CD4-positive, CD25-positive, alpha-beta regulatory T cell (primary cell): ENCODE measurements around the gene MYO3B. TPM values are rescaled to one million over a fixed set of nuclear protein-coding genes. Genes with fewer than 3 reads are reported as not detected.

Experiments
- ATAC-seq, 2 donors: fragments of 150-1000 bp; cut with Tn5 transposase; one replicate each; pipeline ENCODE4 v1.10.0; 2021; ENCODE audit warnings: low read depth in 2 of 2, moderate number of reproducible peaks in 2 of 2, moderate library complexity in 1 of 2
- DNase-seq, 3 donors: peaks; one replicate each; pipeline versions ENCODE4 v3.0.0 to v3.0.0-alpha.2; 2012 to 2022; ENCODE audit warnings: mixed read lengths in 1 of 3
- H3K27ac ChIP-seq: one replicate; pipeline ENCODE4 v1.7.0; 2013; ENCODE audit warnings: mild to moderate bottlenecking, low read length; ENCODE audit not compliant: insufficient read depth, poor library complexity, severe bottlenecking
- H3K27me3 ChIP-seq: one replicate; pipeline ENCODE4 v1.7.0; 2013; ENCODE audit warnings: low read length; ENCODE audit not compliant: control insufficient read depth, insufficient read depth
- H3K36me3 ChIP-seq: one replicate; pipeline ENCODE4 v1.7.0; 2013; ENCODE audit warnings: mild to moderate bottlenecking, low read length, moderate library complexity; ENCODE audit not compliant: control insufficient read depth, insufficient read depth
- H3K4me1 ChIP-seq: 2 replicates; pipeline ENCODE4 v1.7.0; 2013; ENCODE audit warnings: mild to moderate bottlenecking, low read length; ENCODE audit not compliant: insufficient read depth, control insufficient read depth, poor library complexity, severe bottlenecking
- H3K4me3 ChIP-seq: one replicate; pipeline ENCODE4 v1.7.0; 2013; ENCODE audit warnings: low read depth, mild to moderate bottlenecking, low read length, moderate library complexity
- H3K9me3 ChIP-seq, 2 experiments: 1 replicate in 1 of 2; 2 replicates in 1 of 2; pipeline ENCODE4 v1.7.0; 2013; ENCODE audit warnings: low read length in 2 of 2, mild to moderate bottlenecking in 1 of 2, moderate library complexity in 1 of 2; ENCODE audit not compliant: control insufficient read depth in 2 of 2
- H3K27ac Mint-ChIP-seq, 3 donors: one replicate each; pipeline ENCODE4 v1.8.0; 2020 to 2022; ENCODE audit warnings: mild to moderate bottlenecking in 3 of 3, mixed read lengths in 3 of 3, moderate library complexity in 2 of 3
- H3K27me3 Mint-ChIP-seq: one replicate; pipeline ENCODE4 v1.8.0; 2022; ENCODE audit warnings: mild to moderate bottlenecking, mixed read lengths
- H3K36me3 Mint-ChIP-seq: one replicate; pipeline ENCODE4 v1.8.0; 2020; ENCODE audit warnings: mixed read lengths
- H3K4me1 Mint-ChIP-seq, 4 donors: one replicate each; pipeline ENCODE4 v1.8.0; 2020 to 2022; ENCODE audit warnings: mixed read lengths in 4 of 4, mild to moderate bottlenecking in 1 of 4
- H3K4me3 Mint-ChIP-seq, 4 donors: one replicate each; pipeline ENCODE4 v1.8.0; 2020 to 2022; ENCODE audit warnings: mild to moderate bottlenecking in 4 of 4, mixed read lengths in 4 of 4, moderate library complexity in 3 of 4
- H3K9me3 Mint-ChIP-seq, 7 donors: one replicate each; pipeline ENCODE4 v1.8.0; 2020 to 2022; ENCODE audit warnings: mixed read lengths in 7 of 7, mild to moderate bottlenecking in 3 of 7, moderate library complexity in 2 of 7
- polyA plus RNA-seq, 4 donors: library from polyadenylated mRNA; unstranded; fragments of 300-500 nt; fragmentation: Illumina TruSeq; gene quantifications; one replicate each; pipeline ENCODE4 v1.2.3, GENCODE V29; 2021
- total RNA-seq: library from RNA; stranded (reverse); gene quantifications from one replicate; pipeline ENCODE4 v1.2.3, GENCODE V29; 2022

The MYO3B gene
- total and polyA plus RNA-seq, 5 donors from 2014 or later: not detected

DNA sequence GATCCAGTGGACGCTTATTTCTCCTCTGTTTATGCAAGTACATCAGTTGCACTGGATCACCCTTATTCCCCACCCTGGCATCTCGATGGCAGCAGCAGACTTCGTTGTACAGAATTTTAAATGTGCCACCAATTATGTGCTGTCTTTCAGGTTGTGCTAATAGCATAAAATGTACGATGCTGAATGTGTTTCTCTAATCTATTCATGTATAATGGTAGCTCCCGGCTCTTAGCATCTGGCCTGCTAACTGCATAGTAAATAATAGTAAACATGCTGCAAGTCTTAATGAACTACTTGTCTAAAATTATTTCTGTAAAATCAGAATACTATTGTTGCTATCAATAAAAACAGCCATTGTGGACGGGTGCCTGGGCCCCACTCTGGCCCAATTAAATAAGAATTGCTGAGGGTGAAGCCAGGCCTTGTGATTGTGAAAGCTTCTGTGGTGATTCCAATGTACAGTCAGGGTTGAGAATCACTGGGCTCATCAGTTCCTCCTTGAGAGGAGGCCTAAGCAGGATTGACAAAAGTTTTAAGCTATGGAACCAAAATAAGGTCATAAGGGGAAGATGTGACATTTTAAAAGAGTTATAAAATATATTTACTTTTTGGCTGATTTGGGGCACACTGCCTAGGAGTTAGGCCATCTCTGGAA, 14.4 kb upstream of the MYO3B start:
- H3K27ac ChIP-seq: no peak overlapping the region
- Mint-ChIP-seq H3K27me3 (peaks cover 11% of the 10 kb centered on the region), H3K27ac (no peak overlapping the region), H3K4me1 (no peaks in the 10 kb centered on the region), H3K36me3 (no peaks in the 10 kb centered on the region), H3K9me3 (peaks cover 0 to 4% (median 0%) of the 10 kb centered on the region in 7 donors), H3K4me3 (no peak overlapping the region)
- no peaks in the 10 kb centered on the region for H3K4me1 ChIP-seq
- H3K4me3 ChIP-seq: no peak overlapping the region
- H3K27me3 ChIP-seq: peaks cover 2% of the 10 kb centered on the region
- no peaks in the 10 kb centered on the region for H3K9me3 ChIP-seq
- ATAC-seq (no peak), DNase-seq (no peak)
- no peaks in the 10 kb centered on the region for H3K36me3 ChIP-seq

DNA sequence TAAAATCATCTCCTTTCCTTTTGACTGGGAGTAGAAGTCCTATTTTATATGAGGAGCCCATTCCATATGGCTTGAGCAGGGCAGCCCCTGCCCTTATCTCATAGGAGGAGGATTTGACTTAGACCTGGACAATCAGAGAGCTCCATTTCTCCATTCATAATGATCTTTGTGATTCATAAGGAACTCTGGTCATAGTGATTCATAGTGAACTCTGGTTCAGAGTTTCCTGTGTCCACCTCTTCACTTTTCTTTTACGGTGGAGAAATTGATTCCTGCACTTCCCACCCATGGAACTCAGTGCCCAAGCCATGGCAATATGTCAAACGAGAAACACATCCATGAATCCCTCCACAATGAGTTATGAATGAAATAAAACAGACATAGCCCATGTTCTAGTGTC, 12.8 kb upstream of the MYO3B start:
- no peak for ATAC-seq
- Histone ChIP-seq H3K4me1 (no peaks in the 10 kb centered on the region), H3K36me3 (no peaks in the 10 kb centered on the region), H3K4me3 (no peak overlapping the region), H3K27me3 (peaks cover 2% of the 10 kb centered on the region), H3K27ac (no peak overlapping the region), H3K9me3 (no peaks in the 10 kb centered on the region)
- Mint-ChIP-seq H3K27ac (no peak overlapping the region), H3K27me3 (peaks cover 11% of the 10 kb centered on the region), H3K9me3 (peaks cover 0 to 2% (median 0%) of the 10 kb centered on the region in 7 donors), H3K4me1 (no peaks in the 10 kb centered on the region), H3K4me3 (no peak overlapping the region), H3K36me3 (no peaks in the 10 kb centered on the region)
- DNase-seq: no peak

DNA sequence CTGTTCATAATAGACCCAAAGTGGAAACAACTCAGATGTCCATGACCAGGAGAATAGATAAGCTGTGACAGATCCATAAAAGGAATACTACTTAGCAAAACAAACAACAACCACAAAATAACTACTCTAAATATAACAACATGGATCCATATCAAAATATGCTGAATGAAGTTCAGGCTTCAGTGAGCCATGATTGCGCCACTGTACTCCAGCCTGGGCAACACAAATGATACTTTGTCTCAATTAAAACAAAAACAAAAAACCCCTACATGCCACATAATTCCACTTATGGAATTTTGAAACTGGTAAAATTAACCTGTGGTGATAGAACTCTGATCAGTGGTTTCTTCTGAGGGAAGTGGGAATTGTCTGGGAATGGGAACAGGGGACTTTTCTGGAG, 11.2 kb upstream of the MYO3B start:
- Mint-ChIP-seq H3K36me3 (no peaks in the 10 kb centered on the region), H3K27ac (no peak overlapping the region), H3K27me3 (peaks cover 5% of the 10 kb centered on the region), H3K4me1 (no peaks in the 10 kb centered on the region), H3K9me3 (peaks cover 0 to 2% (median 0%) of the 10 kb centered on the region in 7 donors), H3K4me3 (no peak overlapping the region)
- H3K9me3 ChIP-seq: no peaks in the 10 kb centered on the region
- H3K4me3 ChIP-seq: no peak overlapping the region
- H3K27ac ChIP-seq: no peak overlapping the region
- H3K27me3 ChIP-seq: peaks cover 2% of the 10 kb centered on the region
- no peaks in the 10 kb centered on the region for H3K4me1 ChIP-seq
- ATAC-seq: no peak
- H3K36me3 ChIP-seq: no peaks in the 10 kb centered on the region
- no peak for DNase-seq

GRCh38 chr2:170170281-170171040, 7.5 kb upstream of the MYO3B start:
- Mint-ChIP-seq H3K9me3 (peaks cover 0 to 2% (median 0%) of the 10 kb centered on the region in 7 donors), H3K27ac (no peak overlapping the region), H3K4me3 (no peak overlapping the region), H3K36me3 (no peaks in the 10 kb centered on the region), H3K27me3 (peaks cover 4% of the 10 kb centered on the region), H3K4me1 (no peaks in the 10 kb centered on the region)
- Histone ChIP-seq H3K9me3 (no peaks in the 10 kb centered on the region), H3K27me3 (peaks cover 2% of the 10 kb centered on the region), H3K36me3 (no peaks in the 10 kb centered on the region), H3K4me1 (no peaks in the 10 kb centered on the region), H3K27ac (no peak overlapping the region), H3K4me3 (no peak overlapping the region)
- DNase-seq (no peak), ATAC-seq (no peak)

DNA sequence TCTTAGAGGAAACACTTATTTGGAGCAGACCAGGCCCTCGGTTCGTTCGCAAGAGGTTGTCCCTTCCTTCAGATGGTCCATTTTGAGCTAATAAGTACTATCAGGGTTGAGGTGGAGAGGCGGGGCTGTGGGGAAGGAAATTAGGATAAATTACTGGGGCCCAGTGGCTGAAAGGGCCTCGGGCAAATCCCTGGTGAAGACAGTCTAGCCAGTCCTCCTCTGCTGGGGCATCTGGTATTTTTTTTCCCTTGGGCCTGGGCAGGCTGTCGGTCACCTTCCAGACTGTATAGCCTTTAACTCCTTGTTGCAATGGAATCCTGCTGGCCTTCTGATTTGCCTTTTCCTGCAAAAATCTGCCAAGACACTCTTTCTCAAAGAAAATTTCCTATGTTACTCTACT, 1.7 kb upstream of the MYO3B start:
- Histone ChIP-seq H3K4me1 (no peaks in the 10 kb centered on the region), H3K4me3 (no peak overlapping the region), H3K27ac (no peak overlapping the region), H3K27me3 (no peaks in the 10 kb centered on the region), H3K9me3 (no peaks in the 10 kb centered on the region), H3K36me3 (no peaks in the 10 kb centered on the region)
- no peaks in the 10 kb centered on the region for H3K36me3 Mint-ChIP-seq
- no peak for ATAC-seq
- H3K4me3 Mint-ChIP-seq: no peak overlapping the region
- H3K9me3 Mint-ChIP-seq: peaks cover 0 to 4% (median 0%) of the 10 kb centered on the region in 7 donors
- H3K27ac Mint-ChIP-seq: no peak overlapping the region
- no peaks in the 10 kb centered on the region for H3K27me3 Mint-ChIP-seq
- DNase-seq: no peak
- H3K4me1 Mint-ChIP-seq: no peaks in the 10 kb centered on the region

DNA sequence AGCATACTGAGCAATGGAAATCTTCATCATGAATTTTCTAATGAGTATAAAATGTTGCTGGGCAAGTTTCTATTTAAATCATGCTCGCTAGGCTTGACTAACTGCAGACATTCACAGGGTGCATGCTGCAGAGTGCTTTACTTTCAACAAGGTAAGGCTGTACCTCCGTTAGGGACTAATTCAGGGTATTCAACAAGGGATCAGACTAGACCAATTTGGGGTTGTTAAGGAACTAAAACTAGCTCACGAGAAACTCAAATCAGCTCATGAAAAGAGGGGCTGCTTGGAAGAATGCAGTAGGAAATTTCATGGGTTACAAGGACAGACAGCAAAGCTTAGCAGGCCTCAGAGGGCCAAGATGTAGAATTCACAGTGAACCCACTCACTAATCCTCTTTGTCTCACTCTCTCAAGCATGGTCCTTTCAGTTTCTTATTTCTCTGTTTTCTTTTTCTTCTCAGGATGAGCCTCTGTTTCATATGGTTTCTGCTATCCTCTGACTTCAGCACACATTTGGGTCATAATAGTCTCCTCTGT, 2.2 kb downstream of the MYO3B start:
- no peak overlapping the region for H3K27ac ChIP-seq

DNA sequence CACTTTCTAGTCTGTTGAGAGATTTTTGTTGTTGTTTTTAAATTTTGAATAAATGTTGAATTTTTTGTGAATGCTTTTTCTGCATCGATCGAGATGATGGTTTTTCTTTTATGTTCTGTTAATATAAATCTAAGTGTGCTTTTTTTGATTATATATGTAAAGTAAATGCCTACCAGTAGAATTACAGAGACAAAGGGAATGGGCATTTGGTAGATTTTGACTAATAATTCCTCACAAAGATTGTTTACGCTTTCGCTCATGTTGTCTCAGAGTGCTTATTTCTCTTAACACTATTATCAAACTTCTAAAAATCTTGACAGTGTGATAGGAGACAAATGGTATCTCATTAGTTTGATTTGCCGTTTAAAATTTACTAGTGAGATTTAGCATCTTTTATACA, 3.7 kb downstream of the MYO3B start:
- Histone ChIP-seq H3K27ac (no peak overlapping the region), H3K4me3 (no peak overlapping the region), H3K9me3 (peaks cover 0 to 4% of the 10 kb centered on the region in 2 experiments), H3K36me3 (no peaks in the 10 kb centered on the region), H3K27me3 (no peaks in the 10 kb centered on the region), H3K4me1 (no peaks in the 10 kb centered on the region)
- H3K27ac Mint-ChIP-seq: no peak overlapping the region
- H3K27me3 Mint-ChIP-seq: no peaks in the 10 kb centered on the region
- no peak for DNase-seq
- ATAC-seq: no peak
- H3K9me3 Mint-ChIP-seq: peaks cover 0 to 9% (median 4%) of the 10 kb centered on the region in 7 donors
- H3K4me3 Mint-ChIP-seq: no peak overlapping the region
- no peaks in the 10 kb centered on the region for H3K4me1 Mint-ChIP-seq
- no peaks in the 10 kb centered on the region for H3K36me3 Mint-ChIP-seq

More for the DNA sequence above, 2.2 kb downstream of the MYO3B start:
- ATAC-seq (no peak), DNase-seq (no peak)
- no peaks in the 10 kb centered on the region for H3K27me3 Mint-ChIP-seq
- no peaks in the 10 kb centered on the region for H3K4me1 Mint-ChIP-seq
- H3K27ac Mint-ChIP-seq: no peak overlapping the region
- H3K4me3 ChIP-seq: no peak overlapping the region
- no peak overlapping the region for H3K4me3 Mint-ChIP-seq
- no peaks in the 10 kb centered on the region for H3K9me3 ChIP-seq
- no peaks in the 10 kb centered on the region for H3K27me3 ChIP-seq
- no peaks in the 10 kb centered on the region for H3K36me3 ChIP-seq
- no peaks in the 10 kb centered on the region for H3K4me1 ChIP-seq
- no peaks in the 10 kb centered on the region for H3K36me3 Mint-ChIP-seq
- peaks cover 0 to 3% (median 2%) of the 10 kb centered on the region in 7 donors for H3K9me3 Mint-ChIP-seq
